Activated T-cell treated with anti-CD3 and anti-CD28 coated beads for 48 hours (primary cell): ENCODE data around the gene RFTN1.
"Not testable (repeated sequence)": the region's sequence is repeated elsewhere in the genome, so short reads cannot be mapped to it uniquely, and the experiment has no call there.

Experiments
- DNase-seq: peaks from one replicate; pipeline ENCODE4 v3.0.0-alpha.2; 2020; ENCODE audit warnings: low read depth

Gene RFTN1

GRCh38 chr3:16326724-16327349 lies 186.7 kb downstream of the RFTN1 start:
- no peak for DNase-seq

GRCh38 chr3:16325850-16326249 lies 187.6 kb downstream of the RFTN1 start:
- DNase-seq = no peak

- no peak for DNase-seq
Observed at GRCh38 chr3:16323737-16324136, 189.8 kb downstream of the RFTN1 start.

- no peak for DNase-seq
Observed at GRCh38 chr3:16322189-16322588, 191.3 kb downstream of the RFTN1 start.

GRCh38 chr3:16320711-16321110 lies 192.8 kb downstream of the RFTN1 start:
- no peak for DNase-seq

GRCh38 chr3:16319723-16320122 lies 193.8 kb downstream of the RFTN1 start:
- no peak for DNase-seq

GRCh38 chr3:16319307-16319706 lies 194.2 kb downstream of the RFTN1 start:
- peak; percentile 75 for DNase-seq

- no peak for DNase-seq
Observed at GRCh38 chr3:16318176-16318575, 195.3 kb downstream of the RFTN1 start.

- no peak for DNase-seq
Observed at GRCh38 chr3:16317561-16317945, 195.9 kb downstream of the RFTN1 start.

- DNase-seq = no peak
Observed at GRCh38 chr3:16316847-16317560, 196.5 kb downstream of the RFTN1 start.

GRCh38 chr3:16316396-16316795 lies 197.1 kb downstream of the RFTN1 start:
- no peak for DNase-seq

- no peak for DNase-seq
Observed at GRCh38 chr3:16315623-16316022, 197.9 kb downstream of the RFTN1 start.

GRCh38 chr3:16313886-16314645 lies 199.4 kb downstream of the RFTN1 start:
- no peak for DNase-seq

GRCh38 chr3:16311960-16312451 lies 201.5 kb downstream of the RFTN1 start:
- DNase-seq = peak; percentile 43

GRCh38 chr3:16310486-16310885 lies 203.0 kb downstream of the RFTN1 start:
- DNase-seq = not testable (repeated sequence)

- no peak for DNase-seq
Observed at GRCh38 chr3:16309558-16309957, 203.9 kb downstream of the RFTN1 start.

- DNase-seq = no peak
Observed at GRCh38 chr3:16308727-16309126, 204.8 kb downstream of the RFTN1 start.

GRCh38 chr3:16307832-16308531 lies 205.5 kb downstream of the RFTN1 start:
- DNase-seq = no peak

GRCh38 chr3:16305111-16305541 lies 208.4 kb downstream of the RFTN1 start:
- DNase-seq = no peak

GRCh38 chr3:16304061-16305010 lies 209.2 kb downstream of the RFTN1 start:
- no peak for DNase-seq

- DNase-seq = no peak
Observed at GRCh38 chr3:16303037-16303575, 210.4 kb downstream of the RFTN1 start.
